Erythroblast (primary cell): ENCODE measurements around the gene C10orf90.

Experiments
- GATA1 ChIP-seq: IDR thresholded peaks from 2 replicates; pipeline ENCODE4 v1.6.1; 2011; ENCODE audit warnings: low read depth, mild to moderate bottlenecking, control low read depth, low read length, moderate library complexity
- POLR2A ChIP-seq: IDR thresholded peaks from 2 replicates; pipeline ENCODE4 v1.6.1; 2011; ENCODE audit warnings: mild to moderate bottlenecking, low read length

- TF ChIP-seq POLR2A (no peak), GATA1 (no peak)
Observed at GRCh38 chr10:126665207-126665606, 5.3 kb downstream of the C10orf90 start.
